C4-2B (cell line): ENCODE data around the gene POFUT2.

Source experiments
- CTCF ChIP-seq: fragments of 450-650 bp; conservative IDR thresholded peaks from 2 replicates; pipeline ENCODE4 v1.5.1; 2017; ENCODE audit warnings: mild to moderate bottlenecking
- ZFX ChIP-seq: fragments of 450-650 bp; IDR thresholded peaks from 2 replicates; pipeline ENCODE4 v1.6.1; 2017

GRCh38 chr21:45331531-45332147, 43.9 kb upstream of the POFUT2 start:
- TF ChIP-seq CTCF (no peak), ZFX (no peak)
